IMR-90 (cell line): ENCODE measurements around the gene JPH4. TPM values are rescaled to one million over a fixed set of nuclear protein-coding genes. Genes with fewer than 3 reads are reported as not detected.

Source experiments
- ATAC-seq: fragments of 200-7000 bp; cut with Tn5 transposase; 2 replicates; pipeline ENCODE4 v1.9.1; 2020; ENCODE audit warnings: low read depth, mild to moderate bottlenecking, moderate library complexity
- BruUV-seq: library from RNA; stranded (reverse); fragments of 400-500 nt; replicated peaks from 2 replicates; lab custom pipeline; 2021; lab: Mats Ljungman, UMichigan
- CTCF ChIA-PET: fragments of 300-600 bp; formaldehyde crosslinking; extraction: SDS; loops from one replicate; lab custom pipeline; 2021; ENCODE audit warnings: antibody characterized with exemption; lab: Yijun Ruan, JAX
- POLR2A ChIA-PET: fragments of 300-600 bp; sonication (Branson Sonifier 250); formaldehyde crosslinking; loops from one replicate; lab custom pipeline; 2022; ENCODE audit warnings: antibody characterized with exemption; ENCODE audit not compliant: unreplicated experiment; lab: Charles Lee
- DNase-seq: peaks from one replicate; pipeline ENCODE4 v3.0.0; 2013
- H2AFZ ChIP-seq: replicated peaks from 2 replicates; pipeline ENCODE3; 2013; ENCODE audit warnings: low read length, mild to moderate bottlenecking; ENCODE audit not compliant: poor library complexity
- H2AK5ac ChIP-seq: 2 replicates; pipeline ENCODE4 v1.6.1; 2013; ENCODE audit warnings: low read depth, low read length, inconsistent platforms
- H2AK9ac ChIP-seq: replicated peaks from 2 replicates; pipeline ENCODE3; 2013; ENCODE audit warnings: mild to moderate bottlenecking, low read depth, low read length, moderate library complexity; ENCODE audit not compliant: poor library complexity
- H2BK120ac ChIP-seq: 2 replicates; pipeline ENCODE4 v1.6.1; 2013; ENCODE audit warnings: low read depth, low read length, inconsistent platforms
- H2BK15ac ChIP-seq: 3 replicates; pipeline ENCODE4 v1.6.1; 2013; ENCODE audit warnings: low read depth, low read length, inconsistent platforms
- H2BK20ac ChIP-seq: 2 replicates; pipeline ENCODE4 v1.6.1; 2013; ENCODE audit warnings: low read depth, mild to moderate bottlenecking, inconsistent platforms, low read length, moderate library complexity
- H2BK5ac ChIP-seq: 2 replicates; pipeline ENCODE4 v1.6.1; 2013; ENCODE audit warnings: mild to moderate bottlenecking, low read depth, low read length, inconsistent platforms; ENCODE audit not compliant: poor library complexity, severe bottlenecking
- H3K14ac ChIP-seq: replicated peaks from 2 replicates; pipeline ENCODE4 v1.6.1; 2013; ENCODE audit warnings: low read depth, low read length, inconsistent platforms
- H3K18ac ChIP-seq: 2 replicates; pipeline ENCODE4 v1.6.1; 2013; ENCODE audit warnings: low read depth, low read length, control low read depth
- H3K23ac ChIP-seq: 2 replicates; pipeline ENCODE4 v1.6.1; 2013; ENCODE audit warnings: low read depth, low read length, inconsistent platforms
- H3K27ac ChIP-seq: 2 replicates; pipeline ENCODE4 v1.5.1; 2013; ENCODE audit warnings: mild to moderate bottlenecking, control low read depth, low read length; ENCODE audit not compliant: insufficient read depth
- H3K27me3 ChIP-seq: 2 replicates; pipeline ENCODE4 v1.6.1; 2013; ENCODE audit warnings: low read length; ENCODE audit not compliant: control insufficient read depth, insufficient read depth
- H3K36me3 ChIP-seq: 2 replicates; pipeline ENCODE4 v1.6.1; 2013; ENCODE audit warnings: low read length, mixed read lengths; ENCODE audit not compliant: control insufficient read depth, insufficient read depth
- H3K4ac ChIP-seq: 2 replicates; pipeline ENCODE4 v1.6.1; 2013; ENCODE audit warnings: low read depth, low read length, inconsistent platforms
- H3K4me1 ChIP-seq: 2 replicates; pipeline ENCODE4 v1.6.1; 2013; ENCODE audit warnings: low read length, mixed read lengths; ENCODE audit not compliant: control insufficient read depth, insufficient read depth
- H3K4me2 ChIP-seq: 2 replicates; pipeline ENCODE4 v1.6.1; 2013; ENCODE audit warnings: low read depth, mild to moderate bottlenecking, control low read depth, low read length, moderate library complexity
- H3K4me3 ChIP-seq: 2 replicates; pipeline ENCODE4 v1.5.1; 2013; ENCODE audit warnings: low read depth, mild to moderate bottlenecking, control low read depth, low read length, moderate library complexity; ENCODE audit not compliant: insufficient read depth
- H3K56ac ChIP-seq: 2 replicates; pipeline ENCODE4 v1.6.1; 2013; ENCODE audit warnings: low read length, inconsistent platforms; ENCODE audit not compliant: insufficient read depth; ENCODE audit errors: extremely low read depth
- H3K79me1 ChIP-seq, 2 experiments: 2 replicates each; pipeline ENCODE4 v1.6.1; 2013; ENCODE audit warnings: low read length in 2 of 2, inconsistent platforms in 1 of 2, low read depth in 1 of 2
- H3K9ac ChIP-seq: 2 replicates; pipeline ENCODE4 v1.6.1; 2013; ENCODE audit warnings: low read depth, low read length, control low read depth
- H3K9me1 ChIP-seq: 2 replicates; pipeline ENCODE4 v1.6.1; 2013; ENCODE audit warnings: low read length, inconsistent platforms; ENCODE audit not compliant: insufficient read depth
- H3K9me3 ChIP-seq: 2 replicates; pipeline ENCODE4 v1.6.1; 2013; ENCODE audit warnings: low read length; ENCODE audit not compliant: control insufficient read depth, insufficient read depth
- H4K20me1 ChIP-seq: 2 replicates; pipeline ENCODE4 v1.6.1; 2013; ENCODE audit warnings: low read length, inconsistent platforms; ENCODE audit not compliant: insufficient read depth
- H4K5ac ChIP-seq: 2 replicates; pipeline ENCODE4 v1.6.1; 2013; ENCODE audit warnings: mild to moderate bottlenecking, low read depth, low read length, control low read depth
- H4K8ac ChIP-seq, 2 experiments: 2 replicates each; pipeline ENCODE4 v1.6.1; 2013; ENCODE audit warnings: low read depth in 2 of 2, low read length in 2 of 2, control low read depth in 1 of 2, inconsistent platforms in 1 of 2
- H4K91ac ChIP-seq: 2 replicates; pipeline ENCODE4 v1.6.1; 2013; ENCODE audit warnings: low read depth, low read length, inconsistent platforms; ENCODE audit not compliant: insufficient read depth
- BHLHE40 ChIP-seq: fragments of 150-350 bp; IDR thresholded peaks from 2 replicates; pipeline ENCODE4 v1.6.1; 2016; ENCODE audit warnings: mild to moderate bottlenecking, low read depth, low read length
- CEBPB ChIP-seq: IDR thresholded peaks from 2 replicates; pipeline ENCODE4 v1.6.1; 2012; ENCODE audit warnings: low read depth, low read length, improper control_type of control experiment
- CHD1 ChIP-seq: IDR thresholded peaks from 2 replicates; pipeline ENCODE4 v1.6.1; 2012; ENCODE audit warnings: low read depth, low read length, improper control_type of control experiment
- FOS ChIP-seq: fragments of 150-350 bp; IDR thresholded peaks from 2 replicates; pipeline ENCODE4 v1.6.1; 2016; ENCODE audit warnings: low read depth, low read length
- MAFK ChIP-seq: IDR thresholded peaks from 2 replicates; pipeline ENCODE4 v1.6.1; 2012; ENCODE audit warnings: low read depth, low read length, improper control_type of control experiment
- MXI1 ChIP-seq: IDR thresholded peaks from 2 replicates; pipeline ENCODE4 v1.6.1; 2012; ENCODE audit warnings: low read depth, mild to moderate bottlenecking, low read length, moderate library complexity, borderline replicate concordance
- NFE2L2 ChIP-seq: fragments of 150-350 bp; IDR thresholded peaks from 2 replicates; pipeline ENCODE4 v1.6.1; 2016; ENCODE audit warnings: low read depth, mild to moderate bottlenecking, low read length
- POLR2A ChIP-seq: IDR thresholded peaks from 2 replicates; pipeline ENCODE4 v1.6.1; 2012; ENCODE audit warnings: mild to moderate bottlenecking, low read depth, low read length
- RAD21 ChIP-seq: IDR thresholded peaks from 2 replicates; pipeline ENCODE4 v1.6.1; 2012; ENCODE audit warnings: low read length, improper control_type of control experiment
- RCOR1 ChIP-seq: IDR thresholded peaks from 2 replicates; pipeline ENCODE4 v1.6.1; 2012; ENCODE audit warnings: mild to moderate bottlenecking, low read length, improper control_type of control experiment; ENCODE audit not compliant: insufficient replicate concordance
- RFX5 ChIP-seq: IDR thresholded peaks from 2 replicates; pipeline ENCODE4 v1.8.0; 2012; ENCODE audit warnings: low read depth, mild to moderate bottlenecking, low read length, moderate library complexity
- SMC3 ChIP-seq: fragments of 150-350 bp; IDR thresholded peaks from 2 replicates; pipeline ENCODE4 v1.6.1; 2016; ENCODE audit warnings: low read depth, mild to moderate bottlenecking, antibody characterized with exemption, low read length, moderate library complexity
- WGBS, 2 experiments: methylation state at CpG; one replicate each; pipeline versions ENCODE4 v1.1.5 to v1.1.7; 2013; ENCODE audit warnings: missing lambda C conversion rate in 2 of 2; ENCODE audit not compliant: insufficient read length in 1 of 2; ENCODE audit errors: extremely low coverage in 2 of 2; 5-methylcytosine and 5-hydroxymethylcytosine counted together
- dilution Hi-C: fragments of 300-500 bp; cut with HindIII; formaldehyde crosslinking; loops from one replicate; pipeline ENCODE4 v1.14.3; 2018; ENCODE audit warnings: low sequenced_read_pairs; ENCODE audit not compliant: unreplicated experiment
- in situ Hi-C: fragments of 300-500 bp; cut with MboI; formaldehyde crosslinking; loops from 3 replicates; pipeline ENCODE4 v1.14.3; 2019; ENCODE audit warnings: low sequenced_read_pairs, inconsistent platforms, mixed read lengths
- intact Hi-C: fragments of 100-400 bp; cut with micrococcal nuclease; formaldehyde crosslinking; loops from 2 replicates; pipeline ENCODE4 v1.10.0; 2022
- polyA plus RNA-seq, 3 experiments: library from polyadenylated mRNA; depleted of rRNA; stranded (reverse); fragments of >200 nt; gene quantifications; 2 replicates each; pipeline ENCODE4 v1.2.3, GENCODE V29; 2012; ENCODE audit warnings: low replicate concordance in 1 of 3
- total RNA-seq: library from RNA; depleted of rRNA; stranded (reverse); fragments of >200 nt; gene quantifications from 2 replicates; pipeline ENCODE4 v1.2.3, GENCODE V29; 2012
- TF ChIP-seq, protein P1 (sequence below): fragments of 150-350 bp; IDR thresholded peaks from 2 replicates; pipeline ENCODE4 v1.6.1; 2017; ENCODE audit warnings: mild to moderate bottlenecking, antibody characterized with exemption, low read length, low read depth
- TF ChIP-seq, protein P2 (sequence below): conservative IDR thresholded peaks from 2 replicates; pipeline ENCODE4 v1.5.1; 2012; ENCODE audit warnings: mild to moderate bottlenecking, low read depth, low read length, improper control_type of control experiment
- TF ChIP-seq, protein P3 (sequence below): fragments of 150-350 bp; IDR thresholded peaks from 2 replicates; pipeline ENCODE4 v1.6.1; 2016; ENCODE audit warnings: low read depth, mild to moderate bottlenecking, low read length, moderate library complexity, borderline replicate concordance

Gene JPH4
- total and polyA plus RNA-seq, 2 of the 4 experiments (the other 2 are of a cell fraction): not detected

DNA sequence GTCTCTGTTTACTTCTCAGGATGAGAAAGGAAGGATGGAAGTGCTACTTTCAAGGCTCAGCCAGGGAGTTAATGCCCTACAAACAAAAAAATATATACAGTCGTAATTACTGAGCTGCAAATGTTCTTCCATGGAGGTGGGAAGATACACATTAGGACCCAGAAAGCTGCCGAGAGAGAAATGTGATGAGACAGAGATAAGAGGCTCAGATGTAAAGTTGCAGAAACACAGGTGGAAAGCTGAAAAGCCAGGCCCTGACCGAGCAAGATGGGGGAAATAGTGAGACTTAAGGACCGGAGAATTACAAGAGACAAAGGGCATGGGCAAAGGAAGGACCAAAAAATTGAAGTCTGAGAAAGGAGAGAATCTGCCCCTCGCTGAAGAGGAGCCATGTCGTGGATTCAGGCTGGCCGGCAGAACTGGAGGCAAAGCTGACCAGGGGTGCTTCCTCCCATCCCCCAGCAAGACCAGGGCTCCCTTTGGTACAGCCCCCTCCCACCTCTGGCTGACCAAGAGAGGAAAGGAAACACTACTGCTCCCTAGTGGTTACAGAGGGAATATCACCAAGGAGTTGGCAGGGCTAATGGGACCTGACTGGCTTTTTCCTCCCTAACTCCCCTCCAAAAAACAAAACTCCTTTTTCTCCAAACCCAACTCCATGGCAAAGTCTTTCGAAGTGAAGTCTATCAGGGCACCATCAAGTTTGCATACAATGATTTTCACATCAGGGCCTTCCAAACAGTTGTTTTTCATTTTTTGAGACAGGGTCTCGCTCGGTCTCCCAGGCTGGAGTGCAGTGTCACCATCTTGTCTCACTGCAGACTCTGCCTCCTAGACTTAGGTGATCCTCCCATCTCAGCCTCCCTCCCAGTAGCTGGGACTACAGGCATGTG lies 39.1 kb downstream of the JPH4 start:
- peak; percentile 83 for ATAC-seq
- CTCF ChIA-PET: no interaction called here
- TF ChIP-seq, protein P1, sequence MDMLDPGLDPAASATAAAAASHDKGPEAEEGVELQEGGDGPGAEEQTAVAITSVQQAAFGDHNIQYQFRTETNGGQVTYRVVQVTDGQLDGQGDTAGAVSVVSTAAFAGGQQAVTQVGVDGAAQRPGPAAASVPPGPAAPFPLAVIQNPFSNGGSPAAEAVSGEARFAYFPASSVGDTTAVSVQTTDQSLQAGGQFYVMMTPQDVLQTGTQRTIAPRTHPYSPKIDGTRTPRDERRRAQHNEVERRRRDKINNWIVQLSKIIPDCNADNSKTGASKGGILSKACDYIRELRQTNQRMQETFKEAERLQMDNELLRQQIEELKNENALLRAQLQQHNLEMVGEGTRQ: no peak
- TF ChIP-seq CHD1: no peak
- TF ChIP-seq NFE2L2: no peak
- peak; percentile 34 for TF ChIP-seq RAD21
- TF ChIP-seq FOS: no peak
- TF ChIP-seq SMC3: no peak
- TF ChIP-seq BHLHE40: no peak
- TF ChIP-seq, protein P2, sequence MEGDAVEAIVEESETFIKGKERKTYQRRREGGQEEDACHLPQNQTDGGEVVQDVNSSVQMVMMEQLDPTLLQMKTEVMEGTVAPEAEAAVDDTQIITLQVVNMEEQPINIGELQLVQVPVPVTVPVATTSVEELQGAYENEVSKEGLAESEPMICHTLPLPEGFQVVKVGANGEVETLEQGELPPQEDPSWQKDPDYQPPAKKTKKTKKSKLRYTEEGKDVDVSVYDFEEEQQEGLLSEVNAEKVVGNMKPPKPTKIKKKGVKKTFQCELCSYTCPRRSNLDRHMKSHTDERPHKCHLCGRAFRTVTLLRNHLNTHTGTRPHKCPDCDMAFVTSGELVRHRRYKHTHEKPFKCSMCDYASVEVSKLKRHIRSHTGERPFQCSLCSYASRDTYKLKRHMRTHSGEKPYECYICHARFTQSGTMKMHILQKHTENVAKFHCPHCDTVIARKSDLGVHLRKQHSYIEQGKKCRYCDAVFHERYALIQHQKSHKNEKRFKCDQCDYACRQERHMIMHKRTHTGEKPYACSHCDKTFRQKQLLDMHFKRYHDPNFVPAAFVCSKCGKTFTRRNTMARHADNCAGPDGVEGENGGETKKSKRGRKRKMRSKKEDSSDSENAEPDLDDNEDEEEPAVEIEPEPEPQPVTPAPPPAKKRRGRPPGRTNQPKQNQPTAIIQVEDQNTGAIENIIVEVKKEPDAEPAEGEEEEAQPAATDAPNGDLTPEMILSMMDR: peak; percentile 57
- TF ChIP-seq MAFK: no peak
- no peak for TF ChIP-seq MXI1
- TF ChIP-seq, protein P3, sequence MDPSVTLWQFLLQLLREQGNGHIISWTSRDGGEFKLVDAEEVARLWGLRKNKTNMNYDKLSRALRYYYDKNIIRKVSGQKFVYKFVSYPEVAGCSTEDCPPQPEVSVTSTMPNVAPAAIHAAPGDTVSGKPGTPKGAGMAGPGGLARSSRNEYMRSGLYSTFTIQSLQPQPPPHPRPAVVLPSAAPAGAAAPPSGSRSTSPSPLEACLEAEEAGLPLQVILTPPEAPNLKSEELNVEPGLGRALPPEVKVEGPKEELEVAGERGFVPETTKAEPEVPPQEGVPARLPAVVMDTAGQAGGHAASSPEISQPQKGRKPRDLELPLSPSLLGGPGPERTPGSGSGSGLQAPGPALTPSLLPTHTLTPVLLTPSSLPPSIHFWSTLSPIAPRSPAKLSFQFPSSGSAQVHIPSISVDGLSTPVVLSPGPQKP: no peak
- TF ChIP-seq POLR2A: no peak
- TF ChIP-seq CEBPB: no peak
- TF ChIP-seq RFX5: no peak
- no peak for TF ChIP-seq RCOR1

More for the DNA sequence above, 39.1 kb downstream of the JPH4 start:
- BruUV-seq: no TSS peak
- no peak overlapping the region for H2BK15ac ChIP-seq
- H3K56ac ChIP-seq: no peak overlapping the region
- no peak overlapping the region for H3K27ac ChIP-seq
- no peak overlapping the region for H3K4ac ChIP-seq
- H3K9me1 ChIP-seq: no peaks in the 10 kb centered on the region
- 50% methylated on average over 6 of the region's 10 CpGs; no CpG with 5 or more reads in 1 of the 2 experiments for WGBS, 2 experiments
- no peak overlapping the region for H3K4me3 ChIP-seq
- H3K36me3 ChIP-seq: no peaks in the 10 kb centered on the region
- H2AK5ac ChIP-seq: no peak overlapping the region
- H3K4me1 ChIP-seq: peaks cover 6% of the 10 kb centered on the region
- POLR2A ChIA-PET: no interaction called here
- H2AFZ ChIP-seq: peak overlapping the region; percentile 24
- H3K9me3 ChIP-seq: no peaks in the 10 kb centered on the region
- in situ Hi-C loops (no loop called here), intact Hi-C loops (no loop called here), dilution Hi-C loops (no loop called here)
- H3K4me2 ChIP-seq: no peak overlapping the region
- no peak overlapping the region for H2AK9ac ChIP-seq
- H3K79me1 ChIP-seq: no peaks in the 10 kb centered on the region
- H4K20me1 ChIP-seq: no peaks in the 10 kb centered on the region; the same call in 1 of the 2 replicates
- H4K91ac ChIP-seq: no peak overlapping the region
- peak; percentile 28 for DNase-seq
- H3K9ac ChIP-seq: no peak overlapping the region
- no peak overlapping the region for H2BK20ac ChIP-seq
- no peaks in the 10 kb centered on the region for H3K27me3 ChIP-seq
- no peak overlapping the region for H3K23ac ChIP-seq
- no peak overlapping the region for H3K18ac ChIP-seq
- H4K8ac ChIP-seq: no peak overlapping the region; a peak in 1 of 4 replicates
- no peak overlapping the region for H4K5ac ChIP-seq
- no peak overlapping the region for H2BK120ac ChIP-seq
- H2BK5ac ChIP-seq: no peak overlapping the region
- H3K14ac ChIP-seq: no peak overlapping the region
